GM12878 (cell line): ENCODE measurements around the gene TLK2. TPM values are rescaled to one million over a fixed set of nuclear protein-coding genes. Genes with fewer than 3 reads are reported as not detected.

ENCODE experiments used
- ATAC-seq: fragments of 200-7000 bp; cut with Tn5 transposase; 3 replicates; pipeline ENCODE4 v1.9.1; 2020; ENCODE audit warnings: mild to moderate bottlenecking, moderate library complexity
- BruUV-seq: library from RNA; stranded (reverse); fragments of 400-500 nt; replicated peaks from 2 replicates; lab custom pipeline; 2021; lab: Mats Ljungman, UMichigan
- CTCF ChIA-PET: fragments of 300-600 bp; sonication (Branson Sonifier 250); formaldehyde crosslinking; extraction: SDS; loops from one replicate; lab custom pipeline; 2021; ENCODE audit warnings: inconsistent platforms; lab: Yijun Ruan, JAX
- POLR2A ChIA-PET: fragments of 350-600 bp; formaldehyde crosslinking; extraction: SDS; loops from one replicate; lab custom pipeline; 2021; ENCODE audit warnings: inconsistent platforms; lab: Charles Lee
- RAD21 ChIA-PET: fragments of 300-600 bp; sonication (Branson Sonifier 250); formaldehyde crosslinking; loops from one replicate; lab custom pipeline; 2023; ENCODE audit warnings: antibody characterized with exemption; ENCODE audit not compliant: unreplicated experiment; lab: Charles Lee
- SMC1A ChIA-PET: fragments of 300-600 bp; sonication (Branson Sonifier 250); formaldehyde crosslinking; loops from one replicate; lab custom pipeline; 2023; ENCODE audit not compliant: unreplicated experiment, uncharacterized antibody; lab: Charles Lee
- DNase-seq: peaks from one replicate; pipeline ENCODE4 v3.0.0-alpha.2; 2011; ENCODE audit warnings: low read depth, low spot score
- FAIRE-seq: peaks from 3 replicates; lab custom pipeline; 2011; peaks lifted over from hg19 to GRCh38; lab: Jason Lieb, UNC
- H2AFZ ChIP-seq: 2 replicates; pipeline ENCODE4 v1.6.0; 2011; ENCODE audit warnings: low read depth, low read length, control low read depth; ENCODE audit not compliant: control insufficient read depth
- H3K27ac ChIP-seq: 2 replicates; pipeline ENCODE4 v1.5.1; 2011; ENCODE audit warnings: control low read depth; ENCODE audit not compliant: control insufficient read depth, insufficient read depth
- H3K27me3 ChIP-seq, 2 experiments: replicated peaks in 1 of 2; 2 replicates each; pipeline versions ENCODE4 v1.6.0 to v1.6.1; 2011; ENCODE audit warnings: low read length in 1 of 2; ENCODE audit not compliant: control insufficient read depth in 2 of 2, insufficient read depth in 2 of 2
- H3K36me3 ChIP-seq, 2 experiments: 2 replicates each; pipeline ENCODE4 v1.5.1; 2011; ENCODE audit warnings: low read length in 1 of 2; ENCODE audit not compliant: control insufficient read depth in 2 of 2, insufficient read depth in 2 of 2
- H3K4me1 ChIP-seq: 2 replicates; pipeline ENCODE4 v1.6.1; 2011; ENCODE audit warnings: mild to moderate bottlenecking, low read length, moderate library complexity, mixed read lengths; ENCODE audit not compliant: control insufficient read depth, insufficient read depth
- H3K4me2 ChIP-seq: 2 replicates; pipeline ENCODE4 v1.6.0; 2011; ENCODE audit warnings: control low read depth; ENCODE audit not compliant: control insufficient read depth, insufficient read depth
- H3K4me3 ChIP-seq: fragments of 200-600 bp; sonication (generic); 2 replicates; pipeline ENCODE4 v1.5.1; 2016
- H3K79me2 ChIP-seq: 2 replicates; pipeline ENCODE4 v1.6.0; 2011; ENCODE audit warnings: low read length; ENCODE audit not compliant: control insufficient read depth, insufficient read depth
- H3K9ac ChIP-seq: 2 replicates; pipeline ENCODE4 v1.8.0; 2011; ENCODE audit warnings: low read length, control low read depth, mixed read lengths; ENCODE audit not compliant: control insufficient read depth, insufficient read depth
- H3K9me3 ChIP-seq: replicated peaks from 3 replicates; pipeline ENCODE4 v1.5.1; 2011; ENCODE audit warnings: mild to moderate bottlenecking, low read length; ENCODE audit not compliant: control insufficient read depth, insufficient read depth
- H4K20me1 ChIP-seq: 2 replicates; pipeline ENCODE4 v1.6.0; 2011; ENCODE audit not compliant: control insufficient read depth, insufficient read depth
- BMI1 ChIP-seq: fragments of 450-650 bp; IDR thresholded peaks from 2 replicates; pipeline ENCODE4 v1.6.1; 2016; ENCODE audit warnings: mild to moderate bottlenecking, moderate library complexity, borderline replicate concordance
- DPF2 ChIP-seq: fragments of 450-650 bp; IDR thresholded peaks from 2 replicates; pipeline ENCODE4 v1.6.1; 2017; ENCODE audit warnings: mild to moderate bottlenecking
- EGR1 ChIP-seq, 2 experiments: IDR thresholded peaks; 1 replicate in 1 of 2; 2 replicates in 1 of 2; pipeline ENCODE4 v1.6.1; 2011 to 2012; ENCODE audit warnings: low read depth in 2 of 2, low read length in 2 of 2, borderline replicate concordance in 1 of 2, mild to moderate bottlenecking in 1 of 2, moderate library complexity in 1 of 2
- MLLT1 ChIP-seq: fragments of 450-650 bp; IDR thresholded peaks from 2 replicates; pipeline ENCODE4 v1.6.1; 2016; ENCODE audit warnings: mild to moderate bottlenecking
- RUNX3 ChIP-seq: IDR thresholded peaks from 2 replicates; pipeline ENCODE4 v1.6.1; 2012; ENCODE audit warnings: low read length, inconsistent platforms
- SMAD5 ChIP-seq: IDR thresholded peaks from 2 replicates; pipeline ENCODE4 v1.6.1; 2016; ENCODE audit warnings: antibody characterized with exemption, low read depth
- ZNF217 ChIP-seq: fragments of 450-650 bp; IDR thresholded peaks from 2 replicates; pipeline ENCODE4 v1.6.1; 2017; ENCODE audit warnings: antibody characterized with exemption, mild to moderate bottlenecking
- in situ Hi-C: fragments of 300-500 bp; cut with MboI; formaldehyde crosslinking; loops from 9 replicates; pipeline ENCODE4 v1.14.3; 2018; ENCODE audit warnings: mixed read lengths
- intact Hi-C: fragments of 100-400 bp; cut with micrococcal nuclease; formaldehyde crosslinking; loops from one replicate; pipeline ENCODE4 v1.14.2; 2022; ENCODE audit not compliant: unreplicated experiment
- polyA plus RNA-seq, 11 experiments: library from polyadenylated mRNA; depleted of rRNA in 4 of 11; unstranded in 6 of 11; stranded (reverse) in 5 of 11; fragments of >200 nt; fragmentation: Nextera tagmentation in 4 of 11; fragmentation: Illumina TruSeq in 1 of 11; extraction: Ambion mirVana in 4 of 11; extraction: Trizol in 1 of 11; gene quantifications; 1 replicate in 1 of 11; 2 replicates in 10 of 11; pipeline versions ENCODE4 v1.2.1 to v1.2.3, GENCODE V29; 2011 to 2016; ENCODE audit warnings: inconsistent platforms in 2 of 11, missing spikeins in 2 of 11, low read depth in 1 of 11
- total RNA-seq, 4 experiments: library from RNA; depleted of rRNA in 3 of 4; stranded (reverse); fragments of >200 nt in 3 of 4; fragmentation: Illumina TruSeq in 1 of 4; extraction: Trizol in 1 of 4; gene quantifications; 2 replicates each; pipeline versions ENCODE4 v1.2.1 to v1.2.3, GENCODE V29; 2013 to 2021

TLK2 gene
- total and polyA plus RNA-seq, 10 of the 15 experiments (the other 5 are each of a cell fraction or from before 2014, with no cell fraction given), result 12.1 to 51.2 (median 27.5) TPM

GRCh38 chr17:62573480-62574117, 95.0 kb downstream of the TLK2 start:
- BruUV-seq, result TSS peak; percentile 7
- Histone ChIP-seq H4K20me1 (no peaks in the 10 kb centered on the region), H3K4me3 (no peak overlapping the region), H3K9ac (no peak overlapping the region), H2AFZ (no peak overlapping the region), H3K4me1 (no peaks in the 10 kb centered on the region), H3K36me3 (peaks cover 0 to 17% of the 10 kb centered on the region in 2 experiments), H3K4me2 (no peak overlapping the region), H3K79me2 (no peaks in the 10 kb centered on the region), H3K27ac (no peak overlapping the region), H3K9me3 (no peaks in the 10 kb centered on the region), H3K27me3 (no peaks in the 10 kb centered on the region)
- intact Hi-C loops (no loop called here), in situ Hi-C loops (no loop called here)
- ChIA-PET SMC1A (interaction anchor here (0.7 kb wide), 1 partner anchor 21 kb away, joined by 3 read pairs; no protein-coding TSS in a partner anchor), CTCF (interaction anchor here (0.7 to 1.0 kb wide), 2 partner anchors 8 to 703 kb away, joined by 3 read pairs; no protein-coding TSS in a partner anchor), RAD21 (no interaction called here), POLR2A (no interaction called here)
- no peak for DNase-seq
- FAIRE-seq, result no peak
- TF ChIP-seq ZNF217 (no peak), RUNX3 (no peak), DPF2 (no peak), EGR1 (IDR thresholded peaks at IDR 0.05; ENCODE audit: borderline replicate concordance in 1 of 2, low read depth in 2 of 2, low read length in 2 of 2) (no peak), SMAD5 (no peak), BMI1 (no peak), MLLT1 (no peak)
- ATAC-seq, result no peak
